Urothelium cell line (cell line): Measurements from ENCODE around the gene MDFIC.

Source experiments
- DNase-seq: peaks from one replicate; pipeline ENCODE4 v3.0.0; 2011; ENCODE audit warnings: low spot score, mixed read lengths
- FAIRE-seq: peaks from 2 replicates; lab custom pipeline; 2011; peaks lifted over from hg19 to GRCh38; lab: Jason Lieb, UNC

Gene MDFIC

DNA sequence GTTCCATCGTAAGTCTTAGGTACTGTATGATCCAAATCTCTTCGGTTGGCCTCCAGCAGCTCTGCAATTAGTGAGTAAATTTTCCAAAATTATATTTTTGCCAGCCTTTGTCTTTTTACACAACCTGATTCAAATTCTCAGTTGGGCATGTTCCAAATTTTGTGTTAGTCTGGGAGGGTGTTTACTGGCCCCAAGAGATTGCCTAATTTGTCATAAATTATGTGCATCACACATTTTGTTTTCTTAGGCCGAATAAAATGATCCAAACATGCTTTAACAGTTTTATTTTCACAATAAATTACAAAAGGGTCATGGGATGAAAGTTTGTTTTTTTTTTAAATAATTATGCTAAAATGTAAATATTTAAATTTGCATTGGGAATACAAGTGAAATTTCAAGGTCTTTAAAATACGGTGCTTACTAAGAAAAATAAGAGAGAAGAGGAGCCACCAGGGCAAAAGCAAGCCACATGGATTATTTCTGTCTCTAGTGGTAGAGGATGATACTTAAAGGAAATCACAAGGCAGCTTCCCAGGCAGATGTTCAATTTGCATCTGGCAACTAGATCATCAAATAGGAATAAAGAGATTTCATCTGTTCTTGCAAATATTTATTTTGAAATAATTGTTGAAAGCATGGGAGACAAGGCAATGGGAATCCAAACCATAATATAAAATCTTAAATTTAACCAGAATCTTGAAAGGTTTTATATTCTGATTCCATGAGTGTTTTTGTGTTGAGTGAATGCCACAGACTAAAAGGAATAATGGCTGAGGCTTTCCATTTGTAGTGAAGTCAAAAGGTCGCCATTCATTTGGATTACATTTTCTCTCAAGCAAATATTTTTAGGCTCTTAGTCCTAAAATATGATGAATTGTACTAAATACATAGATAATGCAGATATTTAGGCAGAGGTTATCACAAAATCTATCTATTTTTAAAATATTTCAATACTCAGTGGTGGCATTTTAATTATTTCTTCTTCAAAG is 111.1 kb downstream of the MDFIC start:
- FAIRE-seq (no peak), DNase-seq (no peak)

DNA sequence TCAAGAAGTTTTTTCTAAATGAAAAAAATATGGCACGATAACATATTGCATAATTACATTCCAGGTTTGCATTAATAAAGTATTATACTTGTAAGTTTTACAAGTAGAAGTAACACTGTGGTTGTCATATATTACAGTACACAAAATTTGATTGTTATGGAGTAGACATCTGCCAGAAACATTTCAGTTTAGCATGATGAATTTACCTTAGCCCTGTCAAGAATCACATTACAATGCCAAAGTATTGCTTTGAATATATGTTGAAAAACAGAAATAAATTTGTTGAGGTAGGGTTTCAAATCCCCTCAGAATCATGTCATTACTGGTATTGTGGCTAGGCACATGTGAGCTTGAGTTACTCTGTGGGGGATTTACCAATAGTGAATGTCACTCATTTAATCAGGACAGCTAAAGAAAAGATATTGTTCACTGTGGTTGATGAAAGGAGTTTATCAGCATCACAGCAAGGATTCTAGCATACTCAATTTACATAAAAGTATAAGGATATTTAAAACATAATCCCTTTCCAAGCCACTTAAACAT is 112.1 kb downstream of the MDFIC start:
- DNase-seq (no peak), FAIRE-seq (no peak)

DNA sequence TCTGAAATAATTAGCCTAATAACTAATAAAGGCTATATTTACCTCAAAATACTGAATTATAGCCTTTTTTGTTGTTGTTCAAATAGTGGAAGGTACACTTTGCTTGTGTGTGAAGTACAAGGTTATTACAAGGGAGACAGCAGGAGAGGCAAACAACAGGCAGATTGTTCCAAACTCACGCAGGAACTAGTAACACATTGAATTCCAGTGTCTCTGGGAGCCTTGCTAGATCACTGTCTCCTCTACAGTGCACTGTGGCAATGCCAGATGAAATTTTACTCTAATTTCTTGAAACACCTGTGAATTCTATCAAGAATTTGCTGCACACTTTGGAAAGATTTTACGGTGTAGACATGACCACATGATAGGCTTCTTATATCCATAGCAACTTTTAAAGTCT is 112.6 kb downstream of the MDFIC start:
- no peak for FAIRE-seq
- DNase-seq = no peak

DNA sequence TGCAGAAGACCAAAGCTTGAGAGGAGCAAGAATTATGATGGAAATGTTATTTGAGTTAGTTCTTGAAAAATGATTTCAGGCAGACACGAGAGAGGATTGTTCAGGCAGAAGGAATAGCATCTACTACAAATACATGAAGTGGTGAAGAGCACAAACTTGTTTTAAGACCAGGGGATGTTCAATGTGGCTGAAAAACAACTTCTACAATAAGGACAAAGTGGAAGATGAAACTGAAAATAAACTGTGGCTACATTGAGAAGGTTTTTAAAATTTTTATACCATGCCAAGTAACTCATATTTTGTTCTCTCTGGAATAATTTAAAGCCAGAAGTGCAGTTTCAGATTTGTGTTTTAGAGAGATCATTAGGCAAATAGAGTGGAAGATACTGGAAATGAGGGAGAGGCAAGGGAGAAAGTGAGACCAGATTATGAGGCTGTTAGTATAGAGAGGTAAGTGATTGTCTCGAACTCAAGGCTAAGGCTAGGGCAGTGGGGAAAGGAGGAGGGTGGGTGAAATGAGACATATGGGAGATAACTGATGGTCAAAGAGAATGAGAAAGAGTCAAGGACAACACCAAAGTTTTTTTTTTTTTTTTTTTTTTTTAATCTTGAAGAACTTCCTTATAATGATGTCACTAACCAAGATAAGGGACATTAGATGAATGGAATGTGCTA is 115.4 kb downstream of the MDFIC start:
- FAIRE-seq (no peak), DNase-seq (no peak)

DNA sequence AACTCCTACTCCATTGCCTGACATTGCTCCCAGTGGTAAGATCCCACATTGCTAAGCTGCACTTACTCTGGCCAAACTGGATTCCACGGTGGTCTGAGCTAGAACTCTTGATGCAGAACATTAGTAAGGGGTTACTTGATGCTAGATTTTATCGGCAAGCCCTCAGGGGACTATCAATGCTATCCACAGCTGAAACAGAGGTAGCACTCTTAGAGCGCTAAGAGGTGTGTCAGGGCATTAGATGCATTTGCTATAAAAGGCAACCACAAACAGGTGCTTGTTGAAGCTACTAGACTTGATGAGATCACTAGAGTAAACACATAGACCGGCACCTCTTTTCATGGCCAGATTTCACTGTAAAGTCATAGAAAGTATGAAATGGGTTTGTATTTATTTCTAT is 116.3 kb downstream of the MDFIC start:
- no peak for FAIRE-seq
- no peak for DNase-seq

- DNase-seq (no peak), FAIRE-seq (no peak)
Observed at GRCh38 chr7:115040057-115040456, 118.2 kb downstream of the MDFIC start.

DNA sequence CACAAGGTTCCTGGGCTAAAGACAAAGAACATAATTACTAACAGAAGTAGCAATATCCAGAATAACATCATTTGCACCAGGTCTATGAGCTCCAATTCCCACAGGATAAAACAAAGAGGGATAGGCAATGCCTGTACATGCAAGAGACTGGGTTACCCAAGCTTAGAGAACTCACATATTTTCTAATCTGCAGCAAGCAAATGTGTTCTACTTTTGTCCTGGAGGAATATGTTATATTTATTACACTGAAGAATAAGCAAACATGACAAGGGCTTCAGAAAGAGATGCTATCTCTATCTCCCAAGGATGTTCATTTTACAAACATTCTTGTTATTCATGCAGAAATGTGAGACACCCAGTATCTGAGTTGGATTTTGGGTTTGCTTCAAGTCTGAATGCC is 118.6 kb downstream of the MDFIC start:
- DNase-seq = no peak
- no peak for FAIRE-seq

DNA sequence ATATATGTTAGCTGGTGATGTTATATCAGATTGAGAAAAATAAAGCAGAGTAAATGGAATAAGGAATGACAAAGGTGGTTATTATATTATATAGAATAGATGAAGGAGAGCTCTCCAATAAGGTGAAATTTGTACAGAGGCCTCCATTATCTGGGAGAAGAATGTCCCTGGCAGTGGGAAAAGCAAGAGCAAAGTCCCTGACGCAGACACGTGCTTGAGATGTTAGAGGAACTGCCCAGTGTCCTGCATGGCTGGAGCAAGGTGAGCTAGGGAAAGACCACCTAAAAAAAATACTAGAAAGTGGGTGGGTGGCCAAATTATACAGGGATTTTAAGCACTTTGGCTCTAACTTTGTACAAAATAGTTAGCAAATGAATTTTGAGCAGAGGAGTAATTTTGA is 120.7 kb downstream of the MDFIC start:
- no peak for FAIRE-seq
- no peak for DNase-seq

DNA sequence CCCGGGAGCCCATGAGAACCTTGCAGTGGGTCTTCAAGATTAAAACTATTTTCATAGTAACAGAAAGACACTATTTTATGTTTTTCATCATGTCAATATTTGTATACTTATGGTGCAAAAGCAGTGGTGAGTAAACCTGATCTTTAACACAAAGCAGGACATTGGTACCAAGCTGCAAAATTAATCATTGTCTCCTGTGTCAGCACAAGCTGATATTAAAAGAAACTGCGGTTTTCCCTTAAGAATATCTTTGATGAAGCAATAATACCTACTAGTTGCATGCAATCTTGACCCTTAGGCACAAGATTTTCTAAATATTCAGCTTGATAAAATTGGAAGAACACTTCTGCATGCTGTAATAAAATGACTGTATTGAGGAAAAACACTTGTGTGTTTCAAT is 121.7 kb downstream of the MDFIC start:
- DNase-seq = no peak
- FAIRE-seq = no peak

- FAIRE-seq = no peak
- no peak for DNase-seq
Observed at GRCh38 chr7:115044224-115044623, 122.3 kb downstream of the MDFIC start.

DNA sequence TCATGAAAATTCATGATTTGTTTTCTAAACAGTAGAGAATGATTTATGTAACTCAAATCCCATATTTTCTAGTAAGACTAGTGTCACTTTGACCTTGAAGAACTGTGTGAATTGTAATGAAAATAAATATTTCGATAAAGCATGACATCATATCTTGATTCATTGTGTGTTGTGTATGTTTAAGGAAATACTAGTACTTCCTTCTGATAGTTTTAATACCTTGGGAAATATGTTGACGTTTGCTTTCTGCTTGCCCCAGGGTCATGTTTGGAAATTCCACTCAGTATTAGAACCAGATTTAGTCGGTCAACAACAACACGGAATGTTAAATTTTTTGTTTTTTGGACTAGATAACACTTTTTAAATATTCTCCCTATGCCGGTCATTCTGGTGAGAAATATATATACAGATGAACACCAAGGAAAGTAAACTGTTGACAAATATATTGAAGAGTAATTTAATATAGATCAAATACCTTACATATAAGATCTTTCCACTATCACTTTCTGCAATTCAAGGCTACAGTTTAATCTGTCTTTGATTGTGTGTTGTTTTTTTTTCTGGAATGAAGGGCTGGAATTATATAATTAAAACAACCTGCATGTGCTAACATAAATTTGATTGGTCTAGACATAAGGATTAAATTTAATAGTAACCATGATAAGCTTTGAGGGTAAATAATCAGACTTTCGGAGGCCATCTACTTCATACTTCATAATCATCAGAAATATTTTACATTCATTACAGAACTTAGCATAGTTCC is 126.2 kb downstream of the MDFIC start:
- no peak for DNase-seq
- no peak for FAIRE-seq

- FAIRE-seq (no peak), DNase-seq (no peak)
Observed at GRCh38 chr7:115052706-115053105, 130.8 kb downstream of the MDFIC start.

GRCh38 chr7:115054478-115055065 is 132.7 kb downstream of the MDFIC start:
- DNase-seq = no peak

DNA sequence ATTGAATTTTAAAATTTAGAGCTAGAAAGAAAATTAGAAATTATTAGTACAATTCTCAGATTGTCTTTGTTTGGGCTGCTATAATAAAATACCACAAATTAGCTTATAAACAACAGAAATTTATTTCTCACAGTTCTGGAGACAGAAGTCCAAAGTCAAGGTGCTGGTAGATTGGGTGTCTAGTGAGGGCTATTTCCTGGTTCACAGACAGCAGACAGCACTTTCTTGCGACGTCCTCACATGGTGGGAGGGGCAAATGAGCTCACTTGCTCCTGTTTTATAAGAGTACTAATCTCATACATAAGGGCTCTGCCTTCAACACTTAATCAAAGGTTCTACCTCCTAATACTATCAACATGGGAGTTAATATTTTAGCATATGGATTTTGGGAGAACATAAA is 134.1 kb downstream of the MDFIC start:
- no peak for DNase-seq
- FAIRE-seq = no peak

More at GRCh38 chr7:115054478-115055065, 132.7 kb downstream of the MDFIC start:
- FAIRE-seq = no peak

- DNase-seq (no peak), FAIRE-seq (no peak)
Observed at GRCh38 chr7:115058726-115059125, 136.8 kb downstream of the MDFIC start.

DNA sequence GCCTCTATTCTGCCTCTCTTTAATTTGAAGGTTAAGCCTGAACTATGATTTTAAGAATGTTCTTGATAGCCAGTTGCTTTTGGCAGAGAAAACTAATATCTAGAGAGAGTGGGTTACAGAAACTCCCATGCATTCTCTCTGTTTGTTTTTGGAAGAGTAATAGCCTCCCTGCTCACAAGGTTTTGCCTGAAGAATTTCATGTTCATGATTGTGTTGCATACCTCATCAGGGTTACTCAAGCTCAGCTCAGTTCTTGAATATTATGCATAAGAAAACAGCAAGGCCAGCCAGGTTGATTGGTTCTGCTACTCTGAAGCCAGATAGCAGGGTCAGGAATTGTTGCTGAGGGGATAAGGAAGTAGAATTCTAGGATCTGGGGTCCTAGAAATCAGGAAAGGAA is 137.4 kb downstream of the MDFIC start:
- FAIRE-seq (no peak), DNase-seq (no peak)

DNA sequence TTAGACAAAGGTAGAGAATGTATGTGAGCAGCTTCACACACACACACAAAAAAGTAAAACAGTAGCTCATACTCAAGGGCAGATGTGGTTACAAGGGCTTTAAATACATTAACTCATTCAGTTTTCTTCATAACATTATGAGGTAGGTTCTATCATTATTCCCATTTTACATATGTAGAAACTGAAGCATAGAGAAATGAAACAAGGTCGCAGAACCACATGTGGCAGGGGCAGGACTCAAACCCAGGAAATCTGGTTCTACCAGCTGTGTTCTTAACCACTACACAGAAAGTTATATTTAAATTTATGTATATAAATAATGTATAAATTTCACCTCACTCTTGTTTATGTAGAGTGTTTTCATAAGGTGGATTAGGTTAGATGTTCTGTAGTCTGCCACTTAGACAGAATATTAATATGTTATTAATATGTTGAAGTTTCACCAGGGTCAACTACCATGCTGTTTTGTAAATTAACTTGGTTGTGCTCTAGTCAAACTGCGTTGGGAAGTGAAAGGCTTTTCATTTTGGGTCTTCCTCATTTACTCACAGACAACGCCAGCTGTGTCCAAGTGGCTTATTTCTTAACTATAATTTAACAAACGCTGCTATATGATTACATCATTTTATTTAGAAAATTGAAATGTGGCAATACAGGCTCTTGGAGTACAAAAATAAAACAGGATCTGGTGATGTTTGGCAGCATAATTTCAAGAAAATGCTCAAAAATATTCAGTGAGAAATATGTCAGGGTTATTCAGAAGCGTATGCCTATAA is 138.4 kb downstream of the MDFIC start:
- DNase-seq = no peak
- FAIRE-seq = no peak

DNA sequence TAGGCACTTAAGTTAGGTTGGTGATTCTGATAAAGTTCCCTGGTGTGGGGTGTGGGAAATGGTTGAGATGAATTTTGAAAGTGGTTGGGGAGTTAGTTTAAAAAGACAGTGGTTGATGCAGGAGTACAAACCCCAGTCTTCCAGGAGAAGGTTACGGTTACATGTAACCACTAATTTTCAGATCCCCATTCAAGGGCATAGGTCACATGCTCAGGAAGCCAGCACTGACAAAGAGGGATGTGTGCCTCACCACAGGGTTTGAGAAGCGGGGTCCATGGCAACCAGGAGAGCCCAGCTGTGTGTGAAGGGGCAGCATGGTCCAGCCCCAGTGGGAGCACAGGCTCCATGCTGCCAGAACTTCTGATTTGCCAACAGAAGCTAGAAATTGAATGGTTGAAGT is 144.2 kb downstream of the MDFIC start:
- FAIRE-seq (no peak), DNase-seq (no peak)

GRCh38 chr7:115066634-115067033 is 144.7 kb downstream of the MDFIC start:
- DNase-seq (no peak), FAIRE-seq (no peak)

GRCh38 chr7:115068220-115068619 is 146.3 kb downstream of the MDFIC start:
- no peak for DNase-seq
- FAIRE-seq = no peak
